ENCODE data around the gene KRT6C. TPM values are rescaled to one million over a fixed set of nuclear protein-coding genes. Genes with fewer than 3 reads are reported as not detected.

The KRT6C gene
- 0.07 TPM in 1 of 5 replicates, not detected in the others for total RNA-seq (2022; extraction: Qiagen RNA extraction)

DNA sequence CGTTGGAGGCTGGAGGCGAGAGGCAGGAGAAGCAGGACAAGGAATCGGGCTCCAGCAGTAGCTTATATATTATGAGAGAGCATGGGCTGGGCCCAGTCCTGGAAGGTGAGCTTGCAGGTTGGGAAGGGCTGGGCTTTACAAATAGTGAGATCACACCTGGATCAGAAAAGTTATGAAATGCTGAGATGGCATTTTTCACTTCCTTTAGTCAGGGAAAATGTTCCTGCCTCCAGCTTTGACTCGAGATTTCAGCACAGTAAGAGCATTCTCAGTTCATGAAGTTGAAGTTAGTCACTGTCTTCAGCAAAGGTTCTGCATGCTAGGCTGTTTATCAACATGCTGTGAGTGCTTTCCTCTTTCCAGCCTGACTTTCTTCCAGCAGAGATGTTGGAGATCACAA lies at the start of gene KRT6C:
Gene KRT6C (minus strand): TSS at position 38 of the 400 bp plus-strand sequence. CDS start 68 bp downstream, outside the sequence.

DNA sequence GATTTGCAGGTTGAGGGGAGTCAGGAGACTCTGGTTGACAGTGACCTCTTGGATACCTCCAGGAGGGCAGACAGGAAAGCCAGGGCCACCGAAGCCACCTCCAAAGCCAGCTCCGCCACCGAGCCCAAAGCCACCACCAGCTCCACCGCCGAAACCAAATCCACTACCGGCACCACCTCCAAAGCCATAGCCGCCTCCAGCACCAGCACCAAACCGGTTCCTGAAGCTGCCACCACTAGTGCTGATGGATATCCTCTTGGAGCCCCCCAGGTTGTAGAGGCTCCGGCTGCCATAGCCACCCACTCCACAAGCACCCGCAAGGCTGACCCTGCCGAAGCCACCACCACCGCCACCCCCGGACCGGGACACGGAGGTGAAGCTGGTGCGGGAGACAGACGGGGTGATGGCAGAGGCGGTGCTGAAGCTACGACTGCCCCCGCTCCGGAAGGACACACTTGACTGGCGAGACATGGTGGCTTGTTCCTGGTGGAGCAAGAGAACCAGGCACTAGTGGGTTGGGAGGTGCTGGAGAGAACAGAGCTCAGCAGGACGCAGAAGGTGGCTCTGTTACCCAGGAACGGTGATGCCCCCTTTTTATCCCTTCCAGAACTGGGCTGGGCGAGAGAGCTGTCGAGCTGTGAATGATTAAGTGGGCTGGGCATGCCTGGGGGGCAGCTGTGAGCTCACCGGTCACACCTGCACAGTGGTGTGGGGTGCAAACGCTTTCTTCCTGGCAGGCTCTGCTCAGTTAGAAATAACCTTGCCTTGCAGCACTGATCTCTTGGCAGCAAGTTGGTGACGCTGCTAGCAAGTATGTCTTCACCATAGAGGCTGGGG lies 46.4 kb upstream of the KRT6C start, which contains the start of gene KRT5:
Gene KRT5 (minus strand): TSS at position 569 of the 837 bp plus-strand sequence. CDS start 98 bp downstream, at position 471.

DNA sequence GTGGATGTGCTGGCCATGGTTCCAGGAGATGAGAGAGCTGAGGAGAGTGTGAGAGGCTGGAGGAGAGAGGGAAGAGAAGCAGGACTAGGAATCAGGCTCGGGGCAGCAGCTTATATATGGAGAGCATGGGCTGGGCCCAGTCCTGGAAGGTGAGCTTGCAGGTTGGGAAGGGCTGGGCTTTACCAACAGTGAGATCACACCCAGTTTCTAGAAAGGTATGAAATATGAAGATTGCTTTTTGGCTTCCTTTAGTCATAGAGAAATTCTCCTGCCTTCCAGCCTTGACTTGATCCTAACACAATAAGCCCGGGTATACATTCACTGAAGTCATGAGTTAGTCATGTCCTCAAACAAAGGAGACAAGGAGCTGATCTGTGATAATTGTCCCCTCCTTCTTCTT lies 19.6 kb upstream of the KRT6C start, which contains the start of gene KRT6A:
Gene KRT6A (minus strand): TSS at position 86 of the 400 bp plus-strand sequence. CDS start 69 bp downstream, at position 17.

DNA sequence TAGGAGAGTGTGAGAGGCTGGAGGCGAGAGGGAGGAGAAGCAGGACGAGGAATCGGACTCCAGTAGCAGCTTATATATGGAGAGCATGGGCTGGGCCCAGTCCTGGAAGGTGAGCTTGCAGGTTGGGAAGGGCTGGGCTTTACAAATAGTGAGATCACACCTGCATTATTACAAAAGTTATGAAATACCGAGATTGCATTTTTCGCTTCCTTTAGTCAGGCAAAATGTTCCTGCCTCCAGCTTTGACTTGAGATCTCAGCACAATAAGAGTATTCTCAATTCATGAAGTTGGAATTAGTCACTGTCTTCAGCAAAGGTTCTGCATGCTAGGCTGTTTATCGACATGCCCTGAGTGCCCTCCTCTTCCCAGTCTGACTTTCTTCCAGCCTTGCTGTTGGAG lies 21.5 kb downstream of the KRT6C start, which contains the start of gene KRT6B:
Gene KRT6B (minus strand): TSS at position 46 of the 400 bp plus-strand sequence. CDS start 68 bp downstream, outside the sequence.

DNA sequence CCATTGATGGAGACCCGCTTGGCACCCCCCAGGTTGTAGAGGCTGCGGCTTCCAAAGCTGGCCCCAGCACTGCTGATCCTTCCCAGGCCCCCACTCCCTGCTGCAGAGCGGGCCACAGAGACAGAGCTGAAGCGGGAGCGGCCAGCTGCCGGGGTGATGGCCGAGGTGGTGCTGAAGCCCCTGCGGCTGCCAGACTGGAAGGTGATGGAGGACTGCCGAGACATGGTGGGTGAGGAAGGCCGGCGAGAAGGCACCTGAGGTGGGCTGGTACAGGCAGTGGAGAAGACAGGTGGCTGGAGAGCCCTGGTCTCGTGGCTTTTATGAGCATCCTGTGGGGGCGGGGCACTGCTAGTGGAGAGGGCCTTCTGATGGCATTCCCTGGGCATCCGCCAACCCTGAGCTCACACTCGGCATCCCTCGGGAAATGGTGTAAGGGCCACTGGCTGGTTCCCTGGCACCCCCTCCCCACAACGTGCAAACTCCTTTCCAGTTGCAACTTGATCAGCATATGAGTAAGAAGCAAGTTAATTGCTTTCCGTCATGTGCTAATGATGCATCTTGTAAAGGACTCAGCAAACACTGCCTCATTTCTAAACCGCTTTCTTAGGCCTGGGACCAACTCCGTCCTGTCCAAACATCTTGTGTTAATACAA lies 39.4 kb downstream of the KRT6C start, which contains the start of gene KRT75:
Gene KRT75 (minus strand): TSS at position 291 of the 653 bp plus-strand sequence. CDS start 67 bp downstream, at position 224.

Other genes starting within 250 kb of the KRT6C start
- gene KRT7, start 240.6 kb downstream of the KRT6C start, total RNA-seq (2022; extraction: Qiagen RNA extraction), result 4,985 to 6,528 TPM (median 5,990 TPM) in 5 replicates
- gene KRT86, start 199.2 kb downstream of the KRT6C start, total RNA-seq (2022; extraction: Qiagen RNA extraction), result 26.6 to 30.4 TPM (median 27.1 TPM) in 5 replicates
- gene KRT81, start 182.3 kb downstream of the KRT6C start, total RNA-seq (2022; extraction: Qiagen RNA extraction), result 3,069 to 3,830 TPM (median 3,573 TPM) in 5 replicates
- gene KRT83, start 152.4 kb downstream of the KRT6C start, total RNA-seq (2022; extraction: Qiagen RNA extraction), result 2.4 to 3.0 TPM (median 2.8 TPM) in 5 replicates
- gene KRT85, start 106.3 kb downstream of the KRT6C start, total RNA-seq (2022; extraction: Qiagen RNA extraction), result not detected in 5 replicates
- gene KRT84, start 88.2 kb downstream of the KRT6C start, total RNA-seq (2022; extraction: Qiagen RNA extraction), result not detected in 5 replicates
- gene KRT82, start 67.5 kb downstream of the KRT6C start, total RNA-seq (2022; extraction: Qiagen RNA extraction), result not detected in 5 replicates
- 0.08 to 0.20 TPM (median 0.14 TPM) in 5 replicates for gene KRT75, start 39.4 kb downstream of the KRT6C start, total RNA-seq (2022; extraction: Qiagen RNA extraction)
- gene KRT6B, start 21.7 kb downstream of the KRT6C start, total RNA-seq (2022; extraction: Qiagen RNA extraction), result 0.03 to 0.06 TPM in 2 of 5 replicates, not detected in the others
- gene KRT6A, start 19.5 kb upstream of the KRT6C start, total RNA-seq (2022; extraction: Qiagen RNA extraction), result 11.5 to 16.2 TPM (median 14.0 TPM) in 5 replicates
- 0.46 to 1.5 TPM (median 0.70 TPM) in 5 replicates for gene KRT5, start 46.6 kb upstream of the KRT6C start, total RNA-seq (2022; extraction: Qiagen RNA extraction)
- 0.06 TPM in 1 of 5 replicates, not detected in the others for gene KRT71, start 79.3 kb upstream of the KRT6C start, total RNA-seq (2022; extraction: Qiagen RNA extraction)
- gene KRT74, start 100.0 kb upstream of the KRT6C start, total RNA-seq (2022; extraction: Qiagen RNA extraction), result not detected in 5 replicates
- not detected in 5 replicates for gene KRT72, start 127.7 kb upstream of the KRT6C start, total RNA-seq (2022; extraction: Qiagen RNA extraction)
- gene KRT73, start 144.8 kb upstream of the KRT6C start, total RNA-seq (2022; extraction: Qiagen RNA extraction), result not detected in 5 replicates
- gene KRT2, start 178.4 kb upstream of the KRT6C start, total RNA-seq (2022; extraction: Qiagen RNA extraction), result not detected in 5 replicates
- gene KRT1, start 206.6 kb upstream of the KRT6C start, total RNA-seq (2022; extraction: Qiagen RNA extraction), result not detected in 5 replicates
- not detected in 5 replicates for gene KRT77, start 229.7 kb upstream of the KRT6C start, total RNA-seq (2022; extraction: Qiagen RNA extraction)

All from A549 treated with dexamethasone at 1 μM for 4 hours (cell line).